ENCODE data around the gene MLC1.
"Not testable (repeated sequence)": the region's sequence is repeated elsewhere in the genome, so short reads cannot be mapped to it uniquely, and the experiment has no call there.

The MLC1 gene

DNA sequence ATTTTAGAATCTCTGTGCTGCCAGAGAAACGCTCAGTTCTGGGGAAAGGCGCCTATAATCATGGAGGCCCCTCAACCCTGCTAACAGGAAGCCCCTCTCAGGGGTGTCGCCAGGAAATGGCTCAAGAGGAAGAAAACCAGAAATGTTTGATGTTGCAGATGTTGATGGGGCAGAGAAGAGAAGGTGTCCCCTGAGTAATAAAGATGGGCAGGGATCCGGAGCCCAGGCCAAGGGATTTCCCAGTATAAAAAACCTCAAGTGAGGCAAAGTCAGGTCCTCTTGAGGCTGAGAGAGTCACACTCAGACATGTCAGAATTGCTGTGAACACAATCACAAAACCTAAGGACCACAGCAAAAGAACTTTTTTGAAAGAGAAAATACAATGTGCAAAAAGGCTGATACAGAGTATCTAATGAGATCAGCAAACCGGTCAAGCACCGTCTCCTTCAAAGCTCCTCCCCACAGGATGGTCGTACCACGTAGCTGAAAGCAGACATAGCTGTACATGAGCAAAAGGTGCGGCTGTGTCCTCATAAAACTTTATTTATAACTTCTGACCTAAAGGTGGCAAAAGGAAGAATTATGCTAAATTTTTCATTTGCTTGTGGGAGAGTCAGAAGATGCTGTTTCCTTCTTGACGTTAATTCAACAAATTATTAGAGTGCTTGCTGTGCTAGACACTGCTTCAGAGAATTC, 16.8 kb upstream of the MLC1 start:
- no peak for DNase-seq

DNA sequence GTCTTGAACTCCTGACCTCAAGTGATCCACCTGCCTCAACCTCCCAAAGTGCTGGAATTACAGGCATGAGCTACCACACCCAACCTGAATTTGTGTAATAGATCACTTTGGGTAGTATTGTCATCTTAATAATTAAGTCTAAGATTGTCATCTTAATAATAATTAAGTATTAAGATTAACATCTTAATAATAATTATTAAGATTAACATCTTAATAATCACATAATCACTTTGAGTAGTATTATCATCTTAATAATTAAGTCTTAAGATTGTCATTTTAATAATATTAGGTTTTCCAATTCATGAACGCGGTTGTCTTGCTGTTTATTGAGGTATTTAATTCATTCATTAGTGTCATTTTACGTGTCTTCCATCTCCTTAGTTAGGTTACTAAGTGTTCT, 12.8 kb upstream of the MLC1 start:
- no peak for DNase-seq

DNA sequence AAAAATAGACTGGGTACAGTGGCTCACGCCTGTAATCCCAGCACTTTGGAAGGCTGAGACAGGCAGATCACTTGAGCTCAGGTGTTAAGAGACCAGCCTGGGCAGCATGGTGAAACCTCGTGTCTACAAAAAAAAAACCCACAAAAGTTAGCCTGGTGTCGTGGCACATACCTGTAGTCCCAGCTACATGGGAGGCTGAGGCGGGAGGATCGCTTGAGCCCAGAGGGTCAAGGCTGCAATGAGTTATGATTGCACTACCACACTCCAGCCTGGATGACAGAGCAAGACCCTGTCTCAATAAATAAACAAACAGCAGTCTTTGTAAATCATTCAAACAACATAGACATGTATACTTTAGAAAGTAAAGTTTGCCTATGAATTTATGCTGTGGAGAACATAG, 7.1 kb upstream of the MLC1 start:
- no peak for DNase-seq

DNA sequence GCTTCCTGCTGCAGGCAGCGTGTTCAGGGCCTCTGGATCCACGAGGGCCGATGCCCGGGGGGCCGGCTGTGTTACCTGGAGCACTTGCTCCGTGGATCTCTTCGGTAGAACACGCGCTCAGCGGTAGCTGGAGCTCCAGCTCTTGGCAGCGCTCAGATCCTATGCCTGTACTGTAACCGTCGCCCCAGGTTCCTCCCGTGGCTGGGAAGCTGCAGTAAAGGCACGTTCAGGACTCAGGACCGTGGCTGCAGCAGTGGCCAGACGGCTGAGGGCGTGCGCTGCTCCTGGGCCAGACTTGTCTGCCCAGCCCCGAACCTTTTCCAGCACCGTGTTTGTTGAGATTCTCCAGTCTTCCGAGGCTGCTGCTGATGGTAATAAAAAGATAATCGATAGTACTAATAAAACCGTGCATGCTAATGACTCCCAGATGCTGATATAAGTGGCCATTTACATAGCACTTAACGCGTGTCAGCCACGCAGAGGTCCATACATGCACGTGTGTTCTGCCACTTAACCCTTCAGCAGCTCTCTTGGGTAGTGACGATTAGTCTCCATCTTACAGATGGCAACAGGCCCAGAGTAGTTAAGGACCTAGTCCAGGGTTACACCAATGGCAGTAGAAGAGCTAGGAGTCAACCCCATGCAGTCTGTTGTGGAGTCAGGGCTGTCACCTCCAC, 6.0 kb upstream of the MLC1 start:
- DNase-seq, result no peak

DNA sequence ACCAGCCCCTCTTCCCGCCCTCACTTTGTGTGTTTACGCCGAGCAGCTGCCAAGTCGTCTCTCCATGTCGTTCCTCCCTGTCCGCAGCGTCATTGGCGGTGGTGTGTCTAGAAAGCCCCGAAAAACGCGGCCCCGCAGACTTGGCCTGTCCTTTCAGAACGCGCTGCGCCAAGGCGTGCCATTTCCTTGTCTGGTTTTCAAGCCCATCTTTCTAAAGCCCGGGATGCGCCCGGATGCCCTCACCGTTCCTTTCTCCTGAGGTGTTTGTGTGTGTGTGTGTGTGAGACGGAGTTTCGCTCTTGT, 5.1 kb upstream of the MLC1 start:
- no peak for DNase-seq

DNA sequence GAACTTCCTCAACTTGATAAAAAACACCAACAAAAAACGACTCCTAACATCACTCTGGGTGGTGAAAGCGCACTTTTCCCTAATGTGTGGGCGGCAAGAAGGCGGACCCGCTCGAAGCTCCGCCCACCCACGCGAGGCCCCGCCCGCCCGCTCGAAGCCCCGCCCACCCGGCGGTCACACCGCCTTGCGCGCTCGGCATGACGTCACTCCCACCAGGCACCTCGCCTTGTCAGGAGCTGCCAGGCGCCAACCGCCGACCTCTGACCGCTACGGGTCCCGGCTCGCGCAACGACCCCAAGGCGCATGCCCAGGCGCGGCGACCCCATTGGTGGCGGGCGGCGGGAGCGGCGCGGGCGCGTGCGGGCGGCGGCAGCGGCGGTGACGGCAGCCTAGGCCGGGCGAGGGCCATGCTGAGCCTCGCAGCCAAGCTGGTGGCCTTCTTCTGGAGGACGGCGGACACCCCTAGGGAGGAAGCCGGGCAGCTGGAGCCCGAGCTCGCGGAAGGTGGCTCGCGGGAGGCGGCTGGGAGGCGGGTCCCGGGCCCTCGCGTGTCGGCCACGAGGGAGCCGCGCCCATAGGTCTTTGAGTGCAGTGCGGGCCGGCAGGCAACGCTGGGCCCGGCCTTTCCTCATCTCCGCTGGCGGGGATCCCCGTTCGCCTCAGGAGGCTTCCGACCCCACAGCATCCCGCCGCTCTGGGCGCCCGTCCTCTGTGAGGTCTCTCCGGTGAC, 4.6 kb upstream of the MLC1 start, which contains the start of gene MOV10L1:
Gene MOV10L1 (plus strand): TSS at position 325 of the 730 bp plus-strand sequence. CDS start 83 bp downstream, at position 408.
- DNase-seq, result no peak

DNA sequence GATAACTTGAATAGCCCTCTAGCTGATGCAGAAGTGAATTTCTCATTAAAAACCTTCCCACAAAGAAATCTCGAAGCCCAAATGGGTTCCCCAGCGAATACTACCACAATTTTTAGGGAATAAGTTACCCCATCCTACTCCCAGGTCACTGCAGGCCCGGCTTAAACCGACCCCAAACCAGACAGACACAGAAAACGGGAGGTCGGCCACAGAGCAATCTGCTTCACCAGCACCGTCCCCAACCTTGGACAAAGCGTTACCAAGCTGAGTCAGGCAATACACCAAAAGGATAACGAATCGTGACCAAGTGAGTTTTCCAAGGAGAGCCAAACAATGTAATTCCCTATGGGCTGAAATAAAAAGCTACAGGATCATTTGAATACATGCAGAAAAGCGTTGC, 4.0 kb upstream of the MLC1 start:
- DNase-seq, result no peak

DNA sequence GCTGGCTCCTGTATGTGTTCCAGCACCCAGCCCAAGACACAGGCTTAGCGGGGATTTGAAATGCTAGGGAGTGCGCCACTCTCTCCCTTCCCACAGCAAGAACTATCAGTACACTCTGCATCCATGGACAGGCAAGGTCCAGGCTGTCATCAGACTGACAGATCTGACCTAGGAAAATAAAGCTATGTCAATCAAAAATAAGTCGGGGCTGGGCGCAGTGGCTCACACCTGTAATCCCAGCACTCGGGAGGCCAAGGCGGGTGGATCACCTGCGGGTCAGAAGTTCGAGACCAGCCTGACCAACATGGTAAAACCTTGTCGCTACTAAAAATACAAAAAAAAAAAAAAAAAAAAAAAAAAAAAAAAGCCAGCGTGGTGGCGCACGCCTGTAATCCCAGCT, 2.9 kb upstream of the MLC1 start:
- DNase-seq, result no peak

DNA sequence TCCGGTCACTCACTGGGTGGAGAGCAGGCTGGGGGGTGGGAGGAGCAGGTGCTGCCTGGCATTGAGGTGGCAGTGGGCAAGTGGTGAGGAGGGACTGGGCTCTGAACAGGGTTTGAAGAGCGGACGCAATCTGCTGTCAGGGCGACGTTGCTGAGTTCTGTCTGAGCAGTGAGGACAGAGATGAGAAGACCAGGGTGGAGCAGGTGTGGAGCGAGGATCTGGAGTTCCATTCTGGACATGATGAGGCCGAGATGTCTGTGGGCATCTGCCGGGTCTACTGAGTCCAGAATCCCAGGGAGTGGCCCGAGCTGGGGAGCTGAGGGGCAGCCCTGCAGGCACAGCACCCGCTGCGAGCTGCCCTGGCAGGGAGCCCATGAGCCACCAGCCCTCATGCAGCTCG, 2.4 kb upstream of the MLC1 start:
- DNase-seq, result no peak

DNA sequence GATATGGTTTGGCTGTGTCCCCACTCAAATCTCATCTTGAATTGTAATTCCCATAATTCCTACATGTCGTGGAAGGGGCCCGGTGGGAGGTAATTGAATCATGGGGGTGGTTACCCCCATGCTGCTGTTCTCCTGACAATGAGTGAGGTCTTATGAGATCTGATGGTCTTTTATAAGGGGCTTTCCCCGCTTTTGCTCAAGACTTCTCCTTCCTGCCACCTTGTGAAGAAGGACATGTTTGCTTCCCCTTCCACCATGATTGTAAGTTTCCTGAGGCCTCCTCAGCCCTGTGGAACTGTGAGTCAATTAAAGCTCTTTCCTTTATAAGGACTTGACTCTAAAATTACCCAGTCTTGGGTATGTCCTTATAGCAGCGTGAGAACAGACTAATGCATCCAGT, 1.7 kb upstream of the MLC1 start:
- not testable (repeated sequence) for DNase-seq

DNA sequence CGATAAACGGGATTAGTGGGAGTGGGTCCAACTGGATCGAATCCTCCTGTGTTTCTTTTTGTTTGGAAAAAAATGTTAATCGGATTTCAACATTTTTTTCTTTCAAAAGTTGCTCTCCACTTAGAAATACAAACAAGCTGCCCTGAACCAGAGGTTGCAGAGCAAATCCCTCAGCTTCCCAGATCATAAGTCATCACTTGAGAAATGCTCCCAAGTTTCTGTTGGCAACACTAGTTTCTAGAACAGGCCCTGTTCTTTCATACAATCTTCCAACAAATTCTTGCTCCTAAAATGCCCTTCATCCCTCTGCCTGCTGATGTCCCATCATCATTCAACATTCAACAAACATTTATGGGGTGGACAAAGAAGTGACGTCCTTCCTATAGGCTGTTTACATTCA, 1.3 kb upstream of the MLC1 start:
- DNase-seq, result no peak

DNA sequence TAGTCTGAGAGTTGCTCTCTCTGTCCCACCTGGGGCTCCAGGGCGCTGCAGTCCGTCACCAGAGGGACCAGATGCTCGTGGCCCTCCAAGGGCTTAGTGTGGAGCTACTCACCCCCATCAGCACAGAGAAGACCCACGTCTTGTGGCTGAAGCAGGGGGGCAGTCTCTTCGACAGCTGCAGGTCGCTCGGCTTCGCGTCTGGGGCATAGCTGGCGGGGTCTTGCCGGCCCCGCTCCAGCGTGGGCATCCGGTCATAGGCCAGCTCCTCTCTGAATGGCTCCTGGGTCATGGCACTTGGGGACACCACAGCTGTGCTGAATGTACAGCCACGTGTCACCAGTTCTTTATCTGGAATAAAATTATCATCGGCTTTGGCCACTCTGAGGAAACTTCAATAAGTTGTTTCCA, 608 bp downstream of the MLC1 start:
- DNase-seq, result no peak

DNA sequence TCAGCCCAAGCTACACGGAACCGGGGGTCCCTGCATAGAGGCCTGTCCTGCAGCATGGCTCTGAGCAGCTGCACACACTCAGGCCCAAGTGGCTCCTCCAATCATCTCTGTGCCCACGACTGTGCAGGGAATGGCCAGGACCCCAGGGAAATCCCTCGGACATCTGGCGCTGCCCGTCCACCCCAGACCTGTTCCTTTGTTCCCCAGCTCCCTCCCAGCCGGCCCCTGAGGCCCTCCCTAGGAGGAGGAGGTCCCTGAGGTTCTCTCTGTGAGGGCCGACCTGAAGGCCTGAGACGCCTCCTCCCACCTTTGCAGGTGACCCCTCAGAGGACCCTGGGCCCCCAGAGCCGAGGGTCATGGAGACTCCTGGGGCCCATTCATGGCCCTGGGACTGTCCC, 1.1 kb downstream of the MLC1 start:
- DNase-seq, result no peak

DNA sequence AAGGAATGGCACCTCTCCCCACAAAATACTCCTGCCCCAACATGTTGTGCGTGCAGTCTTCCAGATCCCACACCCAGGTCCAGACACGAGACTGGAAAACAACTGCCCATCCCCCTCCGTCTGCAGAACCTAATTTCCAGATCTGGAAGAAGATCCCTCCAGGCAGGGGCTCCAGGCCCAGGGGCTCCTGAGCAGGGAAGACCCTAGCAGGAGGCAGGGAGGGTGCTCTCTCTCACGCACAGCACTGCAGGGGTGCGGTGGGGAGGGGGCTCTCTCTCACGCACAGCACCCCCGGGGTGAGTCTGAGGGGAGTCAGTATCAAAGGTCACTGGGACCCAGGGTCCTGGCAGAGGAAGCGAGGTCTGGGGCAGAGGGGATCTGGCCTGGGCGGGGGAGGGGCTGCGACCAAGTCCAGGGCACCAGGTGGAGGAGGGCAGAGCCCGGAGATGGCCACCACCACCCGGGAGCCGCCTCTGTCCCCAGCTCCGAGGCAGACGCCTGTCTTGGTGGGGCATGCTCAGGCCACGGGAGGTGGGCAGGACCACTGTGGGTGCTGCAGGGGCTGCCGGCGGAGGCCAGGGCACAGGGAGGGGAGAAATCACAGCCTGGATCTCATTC, 1.7 kb downstream of the MLC1 start:
- DNase-seq, result no peak

DNA sequence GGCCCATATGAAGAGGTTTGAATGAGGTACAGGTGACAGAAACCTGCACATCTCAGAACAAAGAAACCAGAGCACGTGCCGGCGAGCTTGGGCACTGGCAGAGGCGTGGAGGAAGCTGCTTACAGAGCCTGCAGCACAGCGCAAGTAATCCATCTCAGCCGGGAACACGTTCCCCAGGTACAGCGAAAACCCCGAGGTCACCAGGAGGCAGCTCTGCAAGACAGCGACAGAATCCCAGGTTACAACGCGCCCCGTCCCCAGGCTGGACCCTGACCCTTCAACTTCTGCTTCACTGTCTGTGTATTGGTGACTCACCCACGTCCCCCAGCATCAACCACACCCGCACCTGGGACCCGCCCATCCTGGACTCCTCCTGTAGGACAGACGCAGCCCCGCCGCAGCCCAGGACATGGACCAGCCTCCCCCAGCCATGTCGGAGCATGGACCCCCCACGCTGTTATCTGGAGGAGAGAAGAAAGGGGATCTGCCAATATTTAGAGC, 2.2 kb downstream of the MLC1 start:
- no peak for DNase-seq

DNA sequence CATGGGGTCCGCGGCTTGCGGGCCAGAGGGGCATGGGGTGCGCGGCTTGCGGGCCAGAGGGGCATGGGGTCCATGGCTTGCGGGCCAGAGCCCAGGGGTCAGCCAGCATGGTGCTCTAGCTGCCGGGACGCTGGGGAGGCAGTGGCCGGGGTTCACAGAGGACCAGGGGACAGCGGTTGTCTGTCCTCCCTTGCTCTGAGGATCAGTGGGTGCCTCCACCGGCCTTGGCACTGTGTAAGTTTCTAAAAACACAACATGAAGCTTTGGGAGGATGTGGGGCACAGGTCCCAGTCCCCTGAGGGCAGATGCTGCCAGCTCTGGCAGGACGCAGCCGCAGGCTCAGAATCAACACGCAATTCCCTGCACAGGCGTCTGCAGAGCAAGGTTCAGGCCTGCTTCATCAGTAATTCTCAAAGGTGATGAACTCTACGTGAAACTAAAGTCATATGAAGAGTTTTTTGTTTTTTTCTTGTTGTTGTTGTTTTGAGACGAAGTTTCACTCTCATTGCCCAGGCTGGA, 3.0 kb downstream of the MLC1 start:
- no peak for DNase-seq

DNA sequence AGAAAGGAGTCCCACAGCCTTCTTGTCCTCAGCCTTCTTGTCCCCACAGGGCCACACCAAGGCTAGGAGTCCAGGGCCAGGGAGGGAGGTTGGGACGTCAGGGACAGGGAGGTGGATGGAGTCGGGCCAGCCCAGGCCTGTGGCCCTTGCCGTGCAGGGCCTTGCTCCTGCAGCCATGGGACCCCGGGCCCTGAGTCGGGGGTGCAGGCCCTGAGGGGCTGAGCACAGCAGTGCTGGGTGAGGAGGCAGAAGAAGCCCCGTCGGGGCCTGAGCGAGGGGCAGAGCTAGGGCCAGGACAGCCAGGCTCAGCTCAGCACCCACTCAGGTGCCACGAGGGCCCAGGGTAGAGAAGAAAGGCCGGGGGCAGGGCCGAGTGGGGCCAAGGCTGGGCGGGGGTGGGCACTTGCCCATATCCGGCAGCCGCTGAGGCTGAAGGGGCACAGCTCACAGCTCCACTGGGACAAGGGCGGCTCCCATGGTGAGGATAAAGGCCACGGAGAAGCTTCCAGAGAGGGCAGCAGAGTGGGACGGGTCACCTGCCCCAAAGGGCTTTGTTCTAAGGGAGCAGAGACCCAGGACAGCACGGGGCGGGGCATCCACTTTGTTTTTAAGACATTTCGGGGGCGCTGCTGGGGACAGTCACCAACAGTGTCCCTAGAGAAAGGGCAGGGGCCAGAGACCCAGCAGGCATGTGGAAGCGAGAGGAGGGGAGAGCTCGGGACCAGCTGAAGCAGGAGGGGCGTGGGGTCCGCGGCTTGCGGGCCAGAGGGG, 3.6 kb downstream of the MLC1 start:
- no peak for DNase-seq

DNA sequence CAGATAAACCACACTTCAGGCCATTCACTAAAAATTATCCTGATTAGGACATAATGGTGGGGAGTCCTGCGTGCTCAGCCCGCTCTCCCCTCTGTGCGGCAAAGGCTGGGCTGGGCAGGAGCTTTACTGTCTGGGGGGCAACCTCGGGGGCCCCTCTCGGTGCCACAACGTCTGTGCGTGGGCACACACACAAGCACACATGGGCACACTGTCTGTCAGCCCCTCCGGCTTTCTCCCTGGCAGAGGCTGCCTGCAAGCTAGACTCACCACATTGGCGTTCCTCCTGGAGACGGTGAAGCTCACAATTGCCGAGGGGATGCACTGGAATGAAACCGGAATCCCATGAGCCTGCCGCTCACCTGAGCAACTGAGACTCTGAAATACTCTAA, 5.2 kb downstream of the MLC1 start:
- DNase-seq, result no peak

DNA sequence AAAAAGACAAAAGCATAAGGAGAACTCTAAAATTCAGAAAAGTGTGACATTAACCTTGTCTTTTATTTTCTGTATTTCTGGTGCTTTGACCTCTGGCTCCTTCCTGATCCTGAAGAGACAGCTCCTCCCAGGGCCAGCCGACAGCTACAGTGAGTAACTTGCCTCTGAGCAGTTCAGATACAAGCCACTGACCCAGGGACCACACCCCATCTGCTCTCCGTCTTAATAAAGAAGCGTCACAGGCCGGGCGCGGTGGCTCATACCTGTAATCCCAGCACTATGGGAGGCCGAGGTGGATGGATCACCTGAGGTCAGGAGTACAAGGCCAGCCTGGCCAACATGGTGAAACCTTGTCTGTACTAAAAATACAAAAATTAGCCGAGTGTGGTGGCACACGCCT, 6.5 kb downstream of the MLC1 start:
- no peak for DNase-seq

DNA sequence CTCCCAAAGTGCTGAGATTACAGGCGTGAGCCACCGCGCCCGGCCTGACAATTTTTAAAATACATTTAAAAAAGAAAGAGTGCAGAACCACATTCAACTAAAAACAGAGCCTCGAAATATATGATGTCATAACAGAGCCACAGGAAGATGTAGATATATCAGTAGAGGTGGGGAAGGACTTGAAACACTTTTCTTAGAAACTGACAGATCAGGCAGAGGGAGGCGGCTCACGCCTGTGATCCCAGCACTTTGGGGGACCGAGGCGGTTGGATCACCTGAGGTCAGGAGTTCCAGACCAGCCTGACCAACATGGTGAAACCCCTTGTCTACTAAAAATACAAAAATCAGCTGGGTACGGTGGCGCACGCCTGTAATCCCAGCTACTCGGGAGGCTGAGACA, 7.0 kb downstream of the MLC1 start:
- no peak for DNase-seq

DNA sequence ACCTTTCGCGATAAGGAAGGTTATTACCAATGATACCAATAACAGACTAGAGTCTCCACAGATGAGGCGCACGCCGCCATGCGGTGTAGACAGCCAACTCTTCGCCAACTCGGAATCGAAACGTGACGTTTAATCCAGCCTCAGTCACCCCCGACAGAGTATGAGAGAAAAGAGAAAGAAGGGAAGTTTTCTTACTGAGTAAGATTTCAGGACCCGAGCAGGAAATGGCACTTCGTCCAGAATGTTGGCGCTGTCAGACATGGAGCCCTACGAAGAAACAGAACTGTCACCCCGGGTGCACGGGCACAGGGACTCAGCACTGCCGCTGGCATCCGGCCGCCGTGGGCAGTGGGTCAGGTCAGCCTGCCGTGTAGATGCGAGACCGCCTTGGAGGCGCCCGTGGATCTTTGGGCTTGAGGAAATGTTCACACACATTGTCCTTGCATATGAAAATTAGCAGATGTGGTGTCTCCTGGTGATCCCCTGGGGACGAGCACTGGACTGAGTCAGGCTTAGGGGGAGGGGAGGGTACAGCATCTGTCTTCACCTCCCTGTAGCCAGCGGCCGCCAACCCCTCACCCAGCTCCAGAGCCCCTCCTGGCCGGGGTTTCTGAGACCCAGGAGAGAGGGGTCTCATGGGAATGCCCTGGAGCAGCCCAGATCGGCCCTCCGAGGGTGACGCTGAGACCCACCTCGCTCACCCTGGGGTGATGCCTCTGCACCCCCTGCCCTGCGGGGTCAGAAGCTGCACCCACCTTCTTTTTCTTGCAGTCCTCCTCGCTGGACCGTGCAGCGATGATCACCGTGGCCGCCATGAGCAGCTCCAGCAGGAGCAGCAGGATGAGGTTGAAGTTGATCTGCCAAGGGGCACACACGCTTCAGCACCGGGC, 8.3 kb downstream of the MLC1 start:
- no peak for DNase-seq

Data from Kasumi-1 (cell line).